Measurements from ENCODE around the gene STXBP6.

STXBP6 gene

GRCh38 chr14:25080682-25081081 lies 30.7 kb upstream of the STXBP6 start:
- DNase-seq: no peak
- Histone ChIP-seq H3K27ac (no peak overlapping the region), H3K36me3 (no peaks in the 10 kb centered on the region), H3K9me3 (no peaks in the 10 kb centered on the region), H3K27me3 (no peaks in the 10 kb centered on the region), H3K4me3 (no peak overlapping the region), H3K4me1 (no peaks in the 10 kb centered on the region)
- TF ChIP-seq CTCF (IDR thresholded peaks at IDR 0.05): no peak
- intact Hi-C loops (cut with DNase I; ENCODE audit: low total_unique reads): no loop called here

GRCh38 chr14:25079311-25079710 lies 29.4 kb upstream of the STXBP6 start:
- Histone ChIP-seq H3K27me3 (no peaks in the 10 kb centered on the region), H3K36me3 (no peaks in the 10 kb centered on the region), H3K27ac (no peak overlapping the region), H3K9me3 (no peaks in the 10 kb centered on the region), H3K4me3 (no peak overlapping the region), H3K4me1 (no peaks in the 10 kb centered on the region)
- intact Hi-C loops (cut with DNase I; ENCODE audit: low total_unique reads): no loop called here
- TF ChIP-seq CTCF (IDR thresholded peaks at IDR 0.05): no peak
- no peak for DNase-seq

GRCh38 chr14:25074099-25074685 lies 24.2 kb upstream of the STXBP6 start:
- H3K9me3 ChIP-seq: no peaks in the 10 kb centered on the region
- H3K4me3 ChIP-seq: no peak overlapping the region
- intact Hi-C loops (cut with DNase I; ENCODE audit: low total_unique reads): no loop called here
- H3K4me1 ChIP-seq: no peaks in the 10 kb centered on the region
- TF ChIP-seq CTCF (IDR thresholded peaks at IDR 0.05): no peak
- DNase-seq: no peak
- peaks cover 0 to 3% of the 10 kb centered on the region in 2 donors for H3K27me3 ChIP-seq
- no peaks in the 10 kb centered on the region for H3K36me3 ChIP-seq
- H3K27ac ChIP-seq: no peak overlapping the region

GRCh38 chr14:25069879-25070278 lies 19.9 kb upstream of the STXBP6 start:
- Histone ChIP-seq H3K4me1 (no peaks in the 10 kb centered on the region), H3K36me3 (no peaks in the 10 kb centered on the region), H3K4me3 (no peak overlapping the region), H3K27ac (no peak overlapping the region), H3K27me3 (peaks cover 0 to 3% of the 10 kb centered on the region in 2 donors), H3K9me3 (no peaks in the 10 kb centered on the region)
- TF ChIP-seq CTCF (IDR thresholded peaks at IDR 0.05): no peak
- no peak for DNase-seq
- intact Hi-C loops (cut with DNase I; ENCODE audit: low total_unique reads): no loop called here

- Histone ChIP-seq H3K4me3 (no peak overlapping the region), H3K9me3 (no peaks in the 10 kb centered on the region), H3K27me3 (peaks cover 0 to 3% of the 10 kb centered on the region in 2 donors), H3K4me1 (no peaks in the 10 kb centered on the region), H3K27ac (no peak overlapping the region), H3K36me3 (no peaks in the 10 kb centered on the region)
- TF ChIP-seq CTCF (IDR thresholded peaks at IDR 0.05): no peak
- DNase-seq: no peak
- intact Hi-C loops (cut with DNase I; ENCODE audit: low total_unique reads): no loop called here
Observed at GRCh38 chr14:25067600-25067999, 17.7 kb upstream of the STXBP6 start.

- H3K4me3 ChIP-seq: no peak overlapping the region
- H3K27me3 ChIP-seq: peaks cover 0 to 2% of the 10 kb centered on the region in 2 donors
- no peak for DNase-seq
- TF ChIP-seq CTCF (IDR thresholded peaks at IDR 0.05): no peak
- intact Hi-C loops (cut with DNase I; ENCODE audit: low total_unique reads): no loop called here
- no peaks in the 10 kb centered on the region for H3K4me1 ChIP-seq
- no peak overlapping the region for H3K27ac ChIP-seq
- H3K9me3 ChIP-seq: no peaks in the 10 kb centered on the region
- H3K36me3 ChIP-seq: no peaks in the 10 kb centered on the region
Observed at GRCh38 chr14:25062022-25062321, 12.0 kb upstream of the STXBP6 start.
